Measurements from ENCODE around the gene TMEM33.

The TMEM33 gene

DNA sequence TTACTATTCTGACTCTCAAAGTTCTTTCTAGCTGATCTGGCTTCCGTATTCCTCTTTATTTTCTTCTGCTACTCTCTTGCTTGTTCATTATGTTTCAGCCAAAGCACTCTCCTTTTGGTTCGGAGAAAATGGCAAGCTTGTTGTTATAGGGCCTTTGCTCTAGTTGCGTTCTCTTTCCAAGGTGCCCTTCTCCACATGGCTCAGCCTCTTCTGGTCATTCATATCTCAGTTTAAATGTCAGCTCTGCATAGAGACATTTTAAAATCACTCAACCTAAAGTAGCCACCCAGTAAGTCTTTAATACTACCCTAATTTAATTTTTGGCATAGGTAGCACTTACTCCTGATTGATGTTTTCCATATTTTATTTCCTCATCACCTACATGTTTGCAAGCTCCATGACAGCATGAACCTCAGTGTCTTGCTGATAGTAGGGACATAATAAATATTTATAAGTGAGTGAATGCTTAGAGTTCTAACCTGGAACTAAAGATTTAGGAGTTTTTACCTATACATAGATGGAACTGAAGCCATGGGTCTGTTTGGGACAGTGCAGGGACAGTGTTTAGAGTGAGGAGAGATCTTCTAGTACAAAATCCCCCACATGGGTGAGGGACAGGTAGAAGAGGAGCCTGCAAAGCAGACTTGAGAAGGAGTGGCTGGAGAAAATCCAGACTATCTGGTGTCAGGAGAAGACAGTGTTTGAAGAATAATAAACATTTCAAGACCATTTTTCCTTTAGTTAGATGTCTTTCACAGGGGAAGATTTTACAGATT is 73.0 kb downstream of the TMEM33 start:
- no peak for DNase-seq
